Common myeloid progenitor, CD34-positive (primary cell): ENCODE results near the gene KANSL1L.

Experiments
- CTCF ChIA-PET: fragments of 350-600 bp; sonication (Branson Sonifier 250); formaldehyde crosslinking; loops from one replicate; lab custom pipeline; 2021; ENCODE audit warnings: antibody characterized with exemption; lab: Charles Lee
- POLR2A ChIA-PET: fragments of 350-600 bp; sonication (Branson Sonifier 250); formaldehyde crosslinking; loops from one replicate; lab custom pipeline; 2021; ENCODE audit warnings: antibody characterized with exemption; lab: Charles Lee
- DNase-seq, 3 donors: peaks; one replicate each; pipeline versions ENCODE4 v3.0.0 to v3.0.0-alpha.2; 2013
- H3K27ac ChIP-seq, 2 experiments: 1 replicate in 1 of 2; 2 replicates in 1 of 2; pipeline ENCODE4 v1.7.0; 2013; ENCODE audit warnings: inconsistent platforms in 2 of 2, low read length in 2 of 2, mild to moderate bottlenecking in 2 of 2, low read depth in 1 of 2, moderate library complexity in 1 of 2; ENCODE audit not compliant: severe bottlenecking in 2 of 2, insufficient read depth in 1 of 2, poor library complexity in 1 of 2
- H3K27me3 ChIP-seq, 5 experiments: replicated peaks in 2 of 5; 1 replicate in 3 of 5; 2 replicates in 2 of 5; pipeline versions ENCODE4 v1.6.1 to v1.7.0; 2013; ENCODE audit warnings: low read length in 4 of 5, mild to moderate bottlenecking in 2 of 5, moderate library complexity in 2 of 5, inconsistent platforms in 1 of 5; ENCODE audit not compliant: insufficient read depth in 5 of 5, control insufficient read depth in 4 of 5
- H3K36me3 ChIP-seq, 4 experiments: 1 replicate in 2 of 4; 2 replicates in 2 of 4; pipeline versions ENCODE4 v1.6.1 to v1.7.0; 2013; ENCODE audit warnings: low read length in 3 of 4, control low read depth in 1 of 4, mild to moderate bottlenecking in 1 of 4; ENCODE audit not compliant: control insufficient read depth in 4 of 4, insufficient read depth in 4 of 4
- H3K4me1 ChIP-seq, 4 experiments: 1 replicate in 3 of 4; 2 replicates in 1 of 4; pipeline versions ENCODE4 v1.6.1 to v1.7.1; 2013; ENCODE audit warnings: low read length in 3 of 4, mild to moderate bottlenecking in 3 of 4, control low read depth in 1 of 4, inconsistent platforms in 1 of 4, moderate library complexity in 1 of 4; ENCODE audit not compliant: control insufficient read depth in 4 of 4, insufficient read depth in 4 of 4; ENCODE audit errors: control extremely low read depth in 1 of 4
- H3K4me3 ChIP-seq, 7 experiments: 1 replicate in 4 of 7; 2 replicates in 3 of 7; pipeline versions ENCODE4 v1.5.1 to v1.7.0; 2013; ENCODE audit warnings: mild to moderate bottlenecking in 7 of 7, low read length in 6 of 7, moderate library complexity in 6 of 7, inconsistent platforms in 2 of 7, low read depth in 2 of 7, control low read depth in 1 of 7; ENCODE audit not compliant: insufficient read depth in 4 of 7, control insufficient read depth in 1 of 7; ENCODE audit errors: extremely low read depth in 1 of 7
- H3K9me3 ChIP-seq, 5 experiments: 1 replicate in 4 of 5; 2 replicates in 1 of 5; pipeline versions ENCODE4 v1.6.1 to v1.7.1; 2013; ENCODE audit warnings: low read length in 4 of 5, mild to moderate bottlenecking in 2 of 5, inconsistent platforms in 1 of 5, low read depth in 1 of 5, moderate library complexity in 1 of 5; ENCODE audit not compliant: control insufficient read depth in 4 of 5, insufficient read depth in 2 of 5; ENCODE audit errors: control extremely low read depth in 1 of 5
- WGBS: methylation state at CpG from one replicate; pipeline ENCODE4 v1.1.5; 2013; ENCODE audit not compliant: insufficient coverage; 5-methylcytosine and 5-hydroxymethylcytosine counted together

The KANSL1L gene

DNA sequence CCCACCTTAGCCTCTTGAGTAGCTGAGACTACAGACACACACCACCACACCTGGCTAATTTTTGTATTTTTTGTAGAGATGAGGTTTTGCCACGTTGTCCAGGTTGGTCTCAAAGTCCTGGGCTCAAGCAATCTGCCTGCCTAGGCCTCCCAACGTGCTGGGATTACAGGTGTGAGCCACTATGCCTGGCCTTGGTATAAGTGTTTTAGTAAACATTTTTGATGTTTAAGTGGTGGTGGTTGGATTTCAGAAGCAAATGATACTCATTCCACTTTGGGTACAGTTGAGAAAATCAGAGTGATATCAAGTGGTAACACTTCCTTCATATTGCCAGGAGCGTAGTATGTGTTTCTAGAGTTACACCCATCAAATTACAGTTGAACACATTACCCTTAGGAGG is 28.6 kb upstream of the KANSL1L start:
- H3K9me3 ChIP-seq: no peaks in the 10 kb centered on the region
- H3K4me1 ChIP-seq: peaks cover 0 to 13% (median 5%) of the 10 kb centered on the region in 4 experiments
- no peak overlapping the region for H3K27ac ChIP-seq
- H3K36me3 ChIP-seq: no peaks in the 10 kb centered on the region
- no peak for DNase-seq
- no peak overlapping the region for H3K4me3 ChIP-seq
- H3K27me3 ChIP-seq: no peaks in the 10 kb centered on the region
- CTCF ChIA-PET: interaction anchor here (1.0 to 5.6 kb wide), 4 partner anchors 127 to 707 kb away, joined by 3 to 124 read pairs (median 6); no protein-coding TSS in a partner anchor
- WGBS: 100% methylated on average over 2 of the region's 3 CpGs
- POLR2A ChIA-PET: no interaction called here

DNA sequence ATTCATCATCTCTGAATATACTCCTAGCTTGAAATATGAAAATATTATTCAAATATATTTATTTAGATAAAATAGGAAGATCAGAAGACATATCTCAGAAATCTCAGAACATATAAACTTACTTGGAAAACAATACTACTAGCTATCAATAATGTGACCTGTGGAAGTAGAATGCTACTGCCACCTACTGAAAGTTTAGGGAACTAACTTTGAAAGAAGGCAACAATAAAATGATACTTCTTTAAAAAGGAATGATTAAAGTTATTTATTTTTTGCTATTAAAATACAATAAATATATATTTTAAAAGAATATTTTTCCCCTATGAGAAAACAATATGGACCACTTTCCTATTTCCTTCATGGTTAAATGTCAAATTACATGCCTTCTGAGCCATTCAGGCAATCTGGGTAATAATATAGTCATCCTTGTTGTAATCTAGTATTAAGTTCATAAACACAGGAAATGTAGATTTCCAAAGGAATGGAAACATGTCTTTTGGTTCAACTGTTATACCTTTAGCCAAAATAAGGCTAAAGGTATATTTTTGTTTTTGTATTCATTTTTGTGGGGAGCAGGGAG is 28.1 kb upstream of the KANSL1L start:
- ChIA-PET CTCF (interaction anchor here (0.7 to 5.6 kb wide), 12 partner anchors 9 to 863 kb away, joined by 3 to 124 read pairs (median 4); no protein-coding TSS in a partner anchor), POLR2A (no interaction called here)
- H3K36me3 ChIP-seq: no peaks in the 10 kb centered on the region
- peaks cover 0 to 13% (median 5%) of the 10 kb centered on the region in 4 experiments for H3K4me1 ChIP-seq
- no peaks in the 10 kb centered on the region for H3K9me3 ChIP-seq
- no peaks in the 10 kb centered on the region for H3K27me3 ChIP-seq
- H3K4me3 ChIP-seq: no peak overlapping the region
- DNase-seq: peak; percentile 35 to 66 (median 56)
- H3K27ac ChIP-seq: no peak overlapping the region

DNA sequence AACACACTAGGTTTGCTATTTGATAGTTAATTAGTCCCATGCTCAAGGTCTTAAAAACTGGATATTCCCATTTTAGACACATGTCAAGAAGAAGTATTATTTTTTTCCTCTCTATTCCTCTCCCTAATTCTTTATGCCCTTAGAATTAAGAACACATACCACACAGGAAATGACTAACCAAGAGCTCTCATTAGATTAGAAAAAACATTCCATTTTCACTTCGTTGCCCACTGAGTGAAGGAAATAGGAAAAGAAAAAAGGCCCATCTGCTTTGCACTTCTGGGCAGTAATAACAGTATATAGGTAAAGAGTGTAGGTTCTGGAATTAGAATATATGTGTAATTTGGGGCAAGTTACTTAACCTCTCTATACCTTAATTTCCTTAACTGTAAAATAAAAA is 27.1 kb upstream of the KANSL1L start:
- no CpG with 5 or more reads among the region's 1 CpG for WGBS
- Histone ChIP-seq H3K27ac (no peak overlapping the region), H3K4me1 (peaks cover 0 to 13% (median 5%) of the 10 kb centered on the region in 4 experiments), H3K9me3 (no peaks in the 10 kb centered on the region), H3K27me3 (no peaks in the 10 kb centered on the region), H3K36me3 (no peaks in the 10 kb centered on the region), H3K4me3 (no peak overlapping the region)
- CTCF ChIA-PET: interaction anchor here (0.7 to 5.6 kb wide), 8 partner anchors 10 to 233 kb away, joined by 3 to 124 read pairs (median 4); no protein-coding TSS in a partner anchor
- DNase-seq: peak in 1 of 3 donors; percentile 31
- POLR2A ChIA-PET: no interaction called here

DNA sequence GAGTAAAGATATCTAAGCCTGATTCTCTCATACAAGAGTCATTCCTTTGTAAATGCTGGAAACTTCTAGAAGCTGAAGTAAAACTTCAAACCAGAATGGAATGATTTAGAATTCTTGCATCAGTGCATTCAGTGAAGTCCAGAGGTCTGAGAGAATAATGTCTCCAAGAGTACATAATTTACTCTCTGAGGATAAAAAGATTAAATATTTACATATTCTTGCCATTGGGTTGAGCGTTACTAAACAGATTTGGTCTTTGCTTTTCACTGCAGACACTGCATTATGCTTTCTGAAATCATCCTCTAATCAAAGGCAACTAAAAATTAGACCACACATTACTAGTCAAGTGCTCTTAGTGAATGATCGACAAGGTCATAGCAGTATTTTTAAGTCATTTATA is 26.5 kb upstream of the KANSL1L start:
- no peaks in the 10 kb centered on the region for H3K9me3 ChIP-seq
- CTCF ChIA-PET: interaction anchor here (0.7 to 5.6 kb wide), 4 partner anchors 11 to 220 kb away, joined by 3 to 124 read pairs (median 4); no protein-coding TSS in a partner anchor
- no CpG with 5 or more reads among the region's 2 CpGs for WGBS
- H3K4me1 ChIP-seq: peaks cover 0 to 13% (median 5%) of the 10 kb centered on the region in 4 experiments
- no peak overlapping the region for H3K27ac ChIP-seq
- no peaks in the 10 kb centered on the region for H3K27me3 ChIP-seq
- H3K36me3 ChIP-seq: no peaks in the 10 kb centered on the region
- POLR2A ChIA-PET: no interaction called here
- no peak for DNase-seq
- H3K4me3 ChIP-seq: no peak overlapping the region

DNA sequence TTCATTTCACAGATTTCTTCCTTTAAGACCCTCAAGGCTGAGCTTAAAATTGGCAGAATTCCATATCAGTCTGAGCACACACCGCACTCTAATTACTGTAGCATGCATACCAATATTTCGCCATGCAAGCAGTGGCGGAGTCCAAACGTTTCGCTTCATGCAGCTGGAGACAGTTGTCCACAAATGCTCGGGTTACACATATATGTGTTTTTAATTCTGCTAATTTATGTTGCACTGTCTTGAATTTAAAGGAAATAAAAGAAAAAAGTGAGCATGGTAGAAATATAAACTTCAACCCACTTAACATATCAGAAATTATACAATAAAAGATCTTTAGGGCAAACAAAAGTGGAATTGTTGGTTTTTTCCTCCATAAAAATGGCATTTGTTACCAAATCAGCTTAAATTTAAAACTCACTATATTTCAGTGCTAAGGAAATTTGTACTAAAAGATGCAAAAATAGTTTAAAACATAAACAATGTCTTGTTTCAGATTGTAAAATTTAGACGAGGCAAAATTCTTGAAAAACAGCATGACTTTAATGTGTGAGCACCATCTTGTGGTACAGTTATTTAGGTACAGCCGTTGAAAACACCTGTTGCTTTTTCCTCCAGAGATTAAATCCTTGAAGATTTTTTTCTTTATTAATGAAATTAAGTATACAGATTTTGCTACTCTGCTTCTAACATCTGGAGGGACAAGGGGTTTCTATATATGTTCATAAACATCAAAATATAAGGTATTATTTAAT is 24.1 kb upstream of the KANSL1L start:
- no peaks in the 10 kb centered on the region for H3K27me3 ChIP-seq
- 73% methylated on average over 5 of the region's 8 CpGs for WGBS
- no peak overlapping the region for H3K27ac ChIP-seq
- peak overlapping the region in 2 of 7 experiments; percentile 5 to 68 for H3K4me3 ChIP-seq
- no peaks in the 10 kb centered on the region for H3K9me3 ChIP-seq
- H3K4me1 ChIP-seq: peaks cover 0 to 13% (median 5%) of the 10 kb centered on the region in 4 experiments
- DNase-seq: peak; percentile 61 to 73 (median 70)
- ChIA-PET CTCF (interaction anchor here (0.6 to 5.6 kb wide), 18 partner anchors 8 to 226 kb away, joined by 3 to 124 read pairs (median 4); no protein-coding TSS in a partner anchor), POLR2A (no interaction called here)
- H3K36me3 ChIP-seq: no peaks in the 10 kb centered on the region

DNA sequence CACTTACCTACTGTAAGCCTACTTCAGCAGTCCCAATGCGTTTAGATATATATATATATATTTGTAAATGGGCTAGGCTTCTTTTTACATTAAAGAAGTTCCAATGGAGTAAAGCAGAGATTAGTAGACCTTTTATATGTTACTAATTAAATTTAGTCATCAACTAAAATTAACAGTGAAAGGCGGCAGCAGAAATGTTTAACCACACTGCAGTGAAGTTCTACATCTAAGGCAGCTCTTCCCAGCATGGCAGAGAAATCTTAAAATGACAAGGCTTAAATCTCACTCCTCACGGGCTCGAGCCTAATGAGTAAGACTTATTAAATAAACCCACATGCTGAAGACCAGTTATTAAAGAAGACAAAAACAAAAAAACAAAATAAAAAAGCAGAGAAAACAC is 19.1 kb upstream of the KANSL1L start:
- WGBS: 100% methylated on average over 1 of the region's 4 CpGs

More for the DNA sequence above, 19.1 kb upstream of the KANSL1L start:
- CTCF ChIA-PET: interaction anchor here (1.0 to 1.8 kb wide), 2 partner anchors 9 to 213 kb away, joined by 3 to 5 read pairs; no protein-coding TSS in a partner anchor
- Histone ChIP-seq H3K9me3 (peaks cover 0 to 3% (median under 1%) of the 10 kb centered on the region in 5 experiments), H3K4me3 (no peak overlapping the region), H3K4me1 (peaks cover 0 to 4% (median 0%) of the 10 kb centered on the region in 4 experiments), H3K27ac (no peak overlapping the region), H3K36me3 (no peaks in the 10 kb centered on the region), H3K27me3 (no peaks in the 10 kb centered on the region)
- POLR2A ChIA-PET: no interaction called here
- DNase-seq: no peak
